Endothelial cell of umbilical vein (primary cell): ENCODE measurements around the gene SKOR1. TPM values are rescaled to one million over a fixed set of nuclear protein-coding genes. Genes with fewer than 3 reads are reported as not detected.

Experiments
- BruUV-seq: library from RNA; stranded (reverse); fragments of 400-500 nt; replicated peaks from 2 replicates; lab custom pipeline; 2021; lab: Mats Ljungman, UMichigan
- CTCF ChIA-PET: fragments of 300-600, 350-600 bp; sonication (Branson Sonifier 250); formaldehyde crosslinking; loops from one replicate; lab custom pipeline; 2021; ENCODE audit warnings: antibody characterized with exemption, inconsistent platforms; lab: Charles Lee
- POLR2A ChIA-PET: fragments of 300-600, 350-600 bp; sonication (Branson Sonifier 250); formaldehyde crosslinking; loops from one replicate; lab custom pipeline; 2021; ENCODE audit warnings: antibody characterized with exemption, inconsistent platforms; lab: Charles Lee
- DNase-seq: peaks from one replicate; pipeline ENCODE4 v3.0.0-alpha.2; 2011; ENCODE audit warnings: low read depth, low spot score
- FAIRE-seq: peaks from 2 replicates; lab custom pipeline; 2011; peaks lifted over from hg19 to GRCh38; lab: Jason Lieb, UNC
- H2AFZ ChIP-seq: 2 replicates; pipeline ENCODE4 v1.6.0; 2012; ENCODE audit warnings: low read depth, low read length, control low read depth, inconsistent platforms
- H3K27ac ChIP-seq: 2 replicates; pipeline ENCODE4 v1.5.1; 2011; ENCODE audit warnings: low read depth, mild to moderate bottlenecking, control low read depth, low read length, moderate library complexity; ENCODE audit not compliant: insufficient read depth
- H3K27me3 ChIP-seq, 2 experiments: 2 replicates each; pipeline versions ENCODE4 v1.6.0 to v1.6.1; 2011; ENCODE audit warnings: low read length in 2 of 2, mixed read lengths in 1 of 2; ENCODE audit not compliant: control insufficient read depth in 2 of 2, insufficient read depth in 2 of 2
- H3K36me3 ChIP-seq, 2 experiments: 2 replicates in 1 of 2; 3 replicates in 1 of 2; pipeline ENCODE4 v1.5.1; 2011; ENCODE audit warnings: low read length in 2 of 2, mild to moderate bottlenecking in 1 of 2, moderate library complexity in 1 of 2; ENCODE audit not compliant: control insufficient read depth in 2 of 2, insufficient read depth in 2 of 2; ENCODE audit errors: extremely low read depth in 1 of 2
- H3K4me1 ChIP-seq: 3 replicates; pipeline ENCODE4 v1.5.1; 2011; ENCODE audit warnings: mild to moderate bottlenecking, low read length; ENCODE audit not compliant: control insufficient read depth, insufficient read depth; ENCODE audit errors: extremely low read depth
- H3K4me2 ChIP-seq: 2 replicates; pipeline ENCODE4 v1.6.1; 2011; ENCODE audit warnings: low read length, control low read depth, mixed read lengths; ENCODE audit not compliant: insufficient read depth
- H3K4me3 ChIP-seq, 3 experiments: fragments of 200-600 bp in 1 of 3; sonication (generic), shearing (Covaris generic) in 1 of 3; replicated peaks in 1 of 3; 2 replicates each; pipeline ENCODE4 v1.5.1; 2011 to 2016; ENCODE audit warnings: control low read depth in 3 of 3, low read length in 3 of 3, mild to moderate bottlenecking in 2 of 3, inconsistent platforms in 1 of 3, low read depth in 1 of 3, moderate library complexity in 1 of 3; ENCODE audit not compliant: insufficient read depth in 1 of 3
- H3K79me2 ChIP-seq: 2 replicates; pipeline ENCODE4 v1.6.0; 2012; ENCODE audit warnings: low read length, inconsistent platforms; ENCODE audit not compliant: control insufficient read depth, insufficient read depth
- H3K9ac ChIP-seq: replicated peaks from 2 replicates; pipeline ENCODE3; 2011; ENCODE audit warnings: low read length, control low read depth; ENCODE audit not compliant: insufficient read depth; ENCODE audit errors: extremely low read depth
- H3K9me1 ChIP-seq: replicated peaks from 3 replicates; pipeline ENCODE4 v1.6.0; 2011; ENCODE audit warnings: mild to moderate bottlenecking, low read length; ENCODE audit not compliant: control insufficient read depth, insufficient read depth; ENCODE audit errors: extremely low read depth
- H3K9me3 ChIP-seq: replicated peaks from 2 replicates; pipeline ENCODE4 v1.5.1; 2012; ENCODE audit warnings: low read length, inconsistent platforms; ENCODE audit not compliant: control insufficient read depth, insufficient read depth
- H4K20me1 ChIP-seq: replicated peaks from 2 replicates; pipeline ENCODE3; 2011; ENCODE audit warnings: mild to moderate bottlenecking, low read length; ENCODE audit not compliant: control insufficient read depth, insufficient read depth; ENCODE audit errors: extremely low read depth
- CTCF ChIP-seq, 2 donors: IDR thresholded peaks; 1 replicate in 1 of 2; 2 replicates in 1 of 2; pipeline ENCODE4 v1.5.1; 2011; ENCODE audit warnings: low read length in 2 of 2, mild to moderate bottlenecking in 2 of 2, moderate library complexity in 2 of 2, control low read depth in 1 of 2, inconsistent platforms in 1 of 2, low read depth in 1 of 2; ENCODE audit not compliant: insufficient read depth in 1 of 2; ENCODE audit errors: extremely low read depth in 1 of 2
- FOS ChIP-seq: IDR thresholded peaks from 2 replicates; pipeline ENCODE4 v1.6.1; 2011; ENCODE audit warnings: mild to moderate bottlenecking, low read length, moderate library complexity, borderline replicate concordance; ENCODE audit not compliant: insufficient read depth
- JUN ChIP-seq: IDR thresholded peaks from 2 replicates; pipeline ENCODE4 v1.6.1; 2011; ENCODE audit warnings: borderline replicate concordance, low read depth; ENCODE audit not compliant: insufficient read length, insufficient read depth
- MAX ChIP-seq: IDR thresholded peaks from 2 replicates; pipeline ENCODE4 v1.6.1; 2011; ENCODE audit not compliant: insufficient read depth, insufficient read length
- MYC ChIP-seq: IDR thresholded peaks from one replicate; pipeline ENCODE4 v1.6.1; 2011; ENCODE audit warnings: mild to moderate bottlenecking, low read depth, low read length
- POLR2A ChIP-seq: IDR thresholded peaks from 2 replicates; pipeline ENCODE4 v1.6.1; 2012; ENCODE audit warnings: low read depth, mild to moderate bottlenecking, control low read depth, low read length
- POLR2AphosphoS5 ChIP-seq: IDR thresholded peaks from 2 replicates; pipeline ENCODE4 v1.6.1; 2012; ENCODE audit warnings: low read depth, mild to moderate bottlenecking, control low read depth, low read length, moderate library complexity; ENCODE audit not compliant: insufficient read depth
- dilution Hi-C: fragments of 300-500 bp; cut with MboI; formaldehyde crosslinking; loops from one replicate; pipeline ENCODE4 v1.15.0; 2019; ENCODE audit warnings: low sequenced_read_pairs; ENCODE audit not compliant: extremely low pct_ligation_motif_present
- intact Hi-C: fragments of 100-400 bp; cut with micrococcal nuclease; formaldehyde crosslinking; loops from one replicate; pipeline ENCODE4 v1.10.0; 2022
- polyA plus RNA-seq, 4 experiments: library from polyadenylated mRNA; depleted of rRNA in 3 of 4; stranded (reverse) in 3 of 4; unstranded in 1 of 4; fragments of >200 nt; gene quantifications; 2 replicates each; pipeline versions ENCODE4 v1.2.1 to v1.2.3, GENCODE V29; 2011 to 2012; ENCODE audit warnings: missing spikeins in 1 of 4
- total RNA-seq: library from RNA; stranded (reverse); gene quantifications from 2 replicates; pipeline ENCODE4 v1.2.3, GENCODE V29; 2021

Gene SKOR1
- total and polyA plus RNA-seq, 2 donors (not counting 3 experiments of a cell fraction or from before 2014, with no cell fraction given), result 0.06 to 0.15 TPM

- Histone ChIP-seq H3K27me3 (peaks cover 10 to 12% of the 10 kb centered on the region in 2 experiments), H2AFZ (no peak overlapping the region), H3K9me3 (no peaks in the 10 kb centered on the region), H3K27ac (no peak overlapping the region), H4K20me1 (no peaks in the 10 kb centered on the region), H3K9ac (no peak overlapping the region), H3K4me3 (no peak overlapping the region), H3K36me3 (no peaks in the 10 kb centered on the region), H3K4me1 (peaks cover 17% of the 10 kb centered on the region), H3K79me2 (no peaks in the 10 kb centered on the region), H3K9me1 (no peaks in the 10 kb centered on the region), H3K4me2 (no peak overlapping the region)
- FAIRE-seq (no peak), DNase-seq (no peak)
- TF ChIP-seq JUN (no peak), POLR2A (no peak), FOS (no peak), MYC (no peak), CTCF (IDR thresholded peaks at IDR 0.05; ENCODE audit: extremely low read depth in 1 of 2, insufficient read depth in 1 of 2, low read depth in 1 of 2, low read length in 2 of 2) (no peak), POLR2AphosphoS5 (no peak), MAX (no peak)
- no TSS peak for BruUV-seq
- ChIA-PET CTCF (interaction anchor here (1.1 to 2.0 kb wide), 5 partner anchors 12 to 397 kb away, joined by 3 to 12 read pairs (median 6); no protein-coding TSS in a partner anchor), POLR2A (no interaction called here)
- dilution Hi-C loops, result no loop called here
- intact Hi-C loops, result loop anchor here (2.0 kb wide), 1 partner anchor 585 kb away; no protein-coding TSS in a partner anchor
Observed at GRCh38 chr15:67841513-67841762, 16.1 kb downstream of the SKOR1 start.
